K562 (cell line): ENCODE measurements around the gene MYO3B. TPM values are rescaled to one million over a fixed set of nuclear protein-coding genes. Genes with fewer than 3 reads are reported as not detected.
A peak's percentile ranks its signal among the peaks of the same experiment; 100 is the strongest.

Experiments
- DDX20 ChIP-seq: fragments of 450-650 bp; IDR thresholded peaks from 2 replicates; pipeline ENCODE4 v1.6.1; 2016; ENCODE audit warnings: missing genetic modification characterization, low read depth, mild to moderate bottlenecking, missing compliant biosample characterization, moderate library complexity
- DMBX1 ChIP-seq: fragments of 250-450 bp; sonication (Bioruptor Pico); IDR thresholded peaks from 2 replicates; pipeline ENCODE4 v1.8.0; 2022; ENCODE audit warnings: inconsistent platforms, mild to moderate bottlenecking, moderate library complexity, borderline replicate concordance
- E2F6 ChIP-seq, 2 experiments: IDR thresholded peaks; 2 replicates each; pipeline ENCODE4 v1.6.1; 2011; ENCODE audit warnings: borderline replicate concordance in 1 of 2, control low read depth in 1 of 2, low read depth in 1 of 2, low read length in 1 of 2, mild to moderate bottlenecking in 1 of 2, mixed read lengths in 1 of 2, moderate library complexity in 1 of 2; ENCODE audit not compliant: insufficient read depth in 1 of 2, insufficient read length in 1 of 2, poor library complexity in 1 of 2, severe bottlenecking in 1 of 2; ENCODE audit errors: extremely low read depth in 1 of 2
- ERF ChIP-seq: fragments of 450-650 bp; formaldehyde crosslinking; IDR thresholded peaks from 2 replicates; pipeline ENCODE4 v1.4.0; 2020; ENCODE audit warnings: mild to moderate bottlenecking, mixed read lengths
- HDGF ChIP-seq: fragments of 450-650 bp; IDR thresholded peaks from 2 replicates; pipeline ENCODE4 v1.6.1; 2016
- HIVEP1 ChIP-seq: fragments of 250-450 bp; sonication (Bioruptor Pico); IDR thresholded peaks from 2 replicates; pipeline ENCODE4 v1.4.0; 2020; ENCODE audit warnings: mild to moderate bottlenecking
- ID3 ChIP-seq, 2 experiments: fragments of 250-450 bp in 1 of 2; fragments of 450-650 bp in 1 of 2; sonication (Bioruptor Pico) in 1 of 2; IDR thresholded peaks; 2 replicates each; pipeline versions ENCODE4 v1.6.1 to v1.8.0; 2016 to 2021; ENCODE audit warnings: mild to moderate bottlenecking in 2 of 2, moderate library complexity in 2 of 2, missing compliant biosample characterization in 1 of 2, missing genetic modification characterization in 1 of 2
- LCOR ChIP-seq: sonication (generic); formaldehyde crosslinking; IDR thresholded peaks from 2 replicates; pipeline ENCODE4 v1.8.0; 2022; ENCODE audit warnings: mild to moderate bottlenecking, missing genetic modification reagents
- NFRKB ChIP-seq: fragments of 450-650 bp; IDR thresholded peaks from 2 replicates; pipeline ENCODE4 v1.6.1; 2016; ENCODE audit warnings: low read depth
- NR2C2 ChIP-seq, 2 experiments: fragments of 200-800 bp in 1 of 2; sonication (Bioruptor generic) in 1 of 2; sonication (generic) in 1 of 2; formaldehyde crosslinking in 1 of 2; IDR thresholded peaks; 2 replicates each; pipeline versions ENCODE4 v1.6.1 to v1.8.0; 2016 to 2022; ENCODE audit warnings: mild to moderate bottlenecking in 1 of 2, missing compliant biosample characterization in 1 of 2, missing genetic modification characterization in 1 of 2, missing genetic modification reagents in 1 of 2
- RBM25 ChIP-seq: fragments of 200-400 bp; formaldehyde crosslinking; IDR thresholded peaks from 2 replicates; pipeline ENCODE4 v1.6.1; 2018; ENCODE audit warnings: low read length, low read depth, moderate library complexity; ENCODE audit not compliant: severe bottlenecking
- REST ChIP-seq, 2 experiments: fragments of 450-650 bp; formaldehyde crosslinking in 1 of 2; IDR thresholded peaks; 2 replicates each; pipeline versions ENCODE4 v1.4.0 to v1.6.1; 2014 to 2020; ENCODE audit warnings: mild to moderate bottlenecking in 2 of 2, borderline replicate concordance in 1 of 2, low read depth in 1 of 2
- RNF2 ChIP-seq: sonication (generic); IDR thresholded peaks from 2 replicates; pipeline ENCODE4 v1.6.1; 2016
- ZBTB7A ChIP-seq: IDR thresholded peaks from 2 replicates; pipeline ENCODE4 v1.6.1; 2011; ENCODE audit warnings: low read depth, mild to moderate bottlenecking, low read length, moderate library complexity, borderline replicate concordance; ENCODE audit not compliant: control insufficient read depth
- ZEB2 ChIP-seq: fragments of 450-650 bp; IDR thresholded peaks from 2 replicates; pipeline ENCODE4 v1.6.1; 2016
- ZNF175 ChIP-seq: fragments of 200-800 bp; sonication (Bioruptor generic); IDR thresholded peaks from 2 replicates; pipeline ENCODE4 v1.6.1; 2016; ENCODE audit warnings: low read depth, mild to moderate bottlenecking, missing genetic modification characterization, missing compliant biosample characterization
- ZNF766 ChIP-seq: fragments of 200-800 bp; sonication (Bioruptor generic); conservative IDR thresholded peaks from 2 replicates; pipeline ENCODE4 v1.6.1; 2016; ENCODE audit warnings: missing genetic modification characterization, missing compliant biosample characterization
- polyA plus RNA-seq, 8 experiments: library from polyadenylated mRNA; depleted of rRNA in 4 of 8; stranded (reverse) in 5 of 8; unstranded in 3 of 8; fragments of >200 nt; fragmentation: Nextera tagmentation in 2 of 8; fragmentation: Illumina TruSeq in 1 of 8; extraction: Ambion mirVana in 2 of 8; extraction: Trizol in 1 of 8; gene quantifications; 2 replicates each; pipeline versions ENCODE4 v1.2.1 to v1.2.3, GENCODE V29; 2011 to 2014; ENCODE audit warnings: inconsistent platforms in 1 of 8, missing spikeins in 1 of 8
- total RNA-seq, 7 experiments: library from RNA; depleted of rRNA in 6 of 7; stranded (reverse); fragments of >200 nt in 6 of 7; fragmentation: Illumina TruSeq in 2 of 7; extraction: Trizol in 2 of 7; gene quantifications; 2 replicates each; pipeline versions ENCODE4 v1.2.1 to v1.2.3, GENCODE V29; 2011 to 2021; ENCODE audit warnings: low replicate concordance in 1 of 7

The MYO3B gene
- total and polyA plus RNA-seq, 9 of the 15 experiments (the other 6 are each of a cell fraction or from before 2014, with no cell fraction given): 2.7 to 6.5 (median 3.6) TPM

GRCh38 chr2:170362313-170362870 lies 184.4 kb downstream of the MYO3B start (continued):
- TF ChIP-seq ZNF175 (CRISPR knock-in tag) (peak; percentile 27; the same call in 1 of the 2 replicates), ERF (CRISPR knock-in tag) (peak; percentile 30; the same call in 1 of the 2 replicates), E2F6 (IDR thresholded peaks at IDR 0.05; ENCODE audit: borderline replicate concordance in 1 of 2, extremely low read depth in 1 of 2, insufficient read depth in 1 of 2, insufficient read length in 1 of 2, low read depth in 1 of 2, low read length in 1 of 2, poor library complexity in 1 of 2, severe bottlenecking in 1 of 2) (no peak), DMBX1 (CRISPR knock-in tag) (peak; percentile 81; the same call in 1 of the 2 replicates), RBM25 (no peak), ZEB2 (no peak), HDGF (no peak), LCOR (CRISPR knock-in tag) (peak; percentile 65; the same call in 1 of the 2 replicates), NFRKB (no peak), NR2C2 (CRISPR knock-in tag; IDR thresholded peaks at IDR 0.05) (no peak), NR2C2 (tag; IDR thresholded peaks at IDR 0.05) (peak; percentile 34; the same call in 1 of the 2 replicates), ZBTB7A (0 out of 2 replicates have a peak, but pooled peaks have one; percentile 35), DDX20 (tag) (0 out of 2 replicates have a peak, but pooled peaks have one; percentile 63), HIVEP1 (CRISPR knock-in tag) (peak; percentile 69; the same call in 1 of the 2 replicates), RNF2 (no peak), ZNF766 (CRISPR knock-in tag) (0 out of 2 replicates have a peak, but pooled peaks have one; percentile 17), ID3 (CRISPR knock-in tag; IDR thresholded peaks at IDR 0.05) (no peak), ID3 (tag; IDR thresholded peaks at IDR 0.05) (peak; percentile 62; the same call in 1 of the 2 replicates), REST (IDR thresholded peaks at IDR 0.05; ENCODE audit: borderline replicate concordance) (no peak), REST (CRISPR knock-in tag; IDR thresholded peaks at IDR 0.05; ENCODE audit: low read depth) (peak; percentile 16; the same call in 1 of the 2 replicates)
